ENCODE results near the gene MRFAP1L1. TPM values are rescaled to one million over a fixed set of nuclear protein-coding genes. Genes with fewer than 3 reads are reported as not detected.

Gene MRFAP1L1
- total RNA-seq, 1 donor from 2014 or later, result 141 TPM

GRCh38 chr4:6702761-6703160, 6.9 kb downstream of the MRFAP1L1 start:
- Mint-ChIP-seq H3K4me3 (no peak overlapping the region), H3K9me3 (peaks cover 21% of the 10 kb centered on the region), H3K27me3 (ENCODE audit: insufficient read depth, low read depth) (peaks cover 3% of the 10 kb centered on the region), H3K36me3 (peaks cover 62% of the 10 kb centered on the region), H3K4me1 (peaks cover 5% of the 10 kb centered on the region), H3K27ac (no peak overlapping the region)
- Histone ChIP-seq H3K27me3 (no peaks in the 10 kb centered on the region), H3K79me2 (ENCODE audit: low read depth) (peaks cover 61% of the 10 kb centered on the region), H3K4me2 (no peak overlapping the region), H3K4me1 (peaks cover 8% of the 10 kb centered on the region), H3K27ac (no peak overlapping the region), H4K20me1 (ENCODE audit: low read depth) (peaks cover 13% of the 10 kb centered on the region), H3K36me3 (peaks cover 7% of the 10 kb centered on the region), H3K9me3 (ENCODE audit: low read depth) (no peaks in the 10 kb centered on the region), H3K4me3 (no peak overlapping the region), H2AFZ (replicated peaks) (no peak overlapping the region), H3F3A (ENCODE audit: low read depth) (no peaks in the 10 kb centered on the region), H3K9ac (no peak overlapping the region)
- no peak for DNase-seq (ENCODE audit: low spot score)
- TF ChIP-seq CTCF (IDR thresholded peaks at IDR 0.05) (no peak), EZH2 (IDR thresholded peaks at IDR 0.05) (no peak)

GRCh38 chr4:6701371-6701770, 8.3 kb downstream of the MRFAP1L1 start:
- Histone ChIP-seq H3K27me3 (no peaks in the 10 kb centered on the region), H4K20me1 (ENCODE audit: low read depth) (no peaks in the 10 kb centered on the region), H3K27ac (no peak overlapping the region), H3K9ac (no peak overlapping the region), H3K4me1 (no peaks in the 10 kb centered on the region), H3K4me2 (no peak overlapping the region), H3K79me2 (ENCODE audit: low read depth) (peaks cover 47% of the 10 kb centered on the region), H3K9me3 (ENCODE audit: low read depth) (no peaks in the 10 kb centered on the region), H3F3A (ENCODE audit: low read depth) (no peaks in the 10 kb centered on the region), H3K4me3 (no peak overlapping the region), H2AFZ (replicated peaks) (no peak overlapping the region), H3K36me3 (peaks cover 7% of the 10 kb centered on the region)
- Mint-ChIP-seq H3K27ac (no peak overlapping the region), H3K27me3 (ENCODE audit: insufficient read depth, low read depth) (peaks cover 3% of the 10 kb centered on the region), H3K9me3 (peaks cover 21% of the 10 kb centered on the region), H3K36me3 (peaks cover 52% of the 10 kb centered on the region), H3K4me1 (no peaks in the 10 kb centered on the region), H3K4me3 (no peak overlapping the region)
- TF ChIP-seq EZH2phosphoT487 (IDR thresholded peaks at IDR 0.05), result no peak
- peak; percentile 55 for TF ChIP-seq CTCF (IDR thresholded peaks at IDR 0.05)
- DNase-seq (ENCODE audit: low spot score), result peak; percentile 39

DNA sequence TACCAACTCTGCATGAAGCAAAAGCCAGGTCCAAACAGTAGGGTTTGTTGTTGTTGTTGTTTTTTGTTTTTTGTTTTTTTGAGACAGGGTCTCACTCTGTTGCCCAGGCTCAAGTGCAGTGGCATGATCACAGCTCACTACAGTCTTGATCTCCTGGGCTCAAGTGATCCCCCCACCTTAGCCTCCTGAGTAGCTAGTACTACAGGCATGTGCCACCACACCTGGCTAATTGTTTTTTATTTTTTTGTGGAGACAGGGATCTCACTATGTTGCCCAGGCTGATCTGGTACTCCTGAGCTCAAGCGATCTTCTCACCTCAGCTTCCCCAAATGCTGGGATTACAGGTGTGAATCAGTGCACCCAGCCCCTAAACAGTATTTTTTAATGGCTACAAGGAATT, 9.8 kb downstream of the MRFAP1L1 start:
- Mint-ChIP-seq H3K27ac (no peak overlapping the region), H3K27me3 (ENCODE audit: insufficient read depth, low read depth) (peaks cover 3% of the 10 kb centered on the region), H3K4me3 (no peak overlapping the region), H3K9me3 (peaks cover 18% of the 10 kb centered on the region), H3K4me1 (no peaks in the 10 kb centered on the region), H3K36me3 (peaks cover 44% of the 10 kb centered on the region)
- Histone ChIP-seq H3K27me3 (no peaks in the 10 kb centered on the region), H3K4me3 (no peak overlapping the region), H4K20me1 (ENCODE audit: low read depth) (no peaks in the 10 kb centered on the region), H3K79me2 (ENCODE audit: low read depth) (peaks cover 32% of the 10 kb centered on the region), H3K9me3 (ENCODE audit: low read depth) (no peaks in the 10 kb centered on the region), H3K4me1 (no peaks in the 10 kb centered on the region), H3K36me3 (peaks cover 7% of the 10 kb centered on the region), H3K27ac (no peak overlapping the region), H3F3A (ENCODE audit: low read depth) (no peaks in the 10 kb centered on the region), H2AFZ (replicated peaks) (no peak overlapping the region), H3K9ac (no peak overlapping the region), H3K4me2 (no peak overlapping the region)
- no peak for TF ChIP-seq EZH2 (IDR thresholded peaks at IDR 0.05)
- TF ChIP-seq CTCF (IDR thresholded peaks at IDR 0.05), result no peak
- TF ChIP-seq EZH2phosphoT487 (IDR thresholded peaks at IDR 0.05), result no peak
- DNase-seq (ENCODE audit: low spot score), result no peak

All from neural progenitor cell (in vitro differentiated cells).